A549 (cell line): ENCODE measurements around the gene POLR3GL. TPM values are rescaled to one million over a fixed set of nuclear protein-coding genes. Genes with fewer than 3 reads are reported as not detected.

ENCODE experiments used
- ATAC-seq, 2 experiments: fragments of 200-7000 bp in 1 of 2; fragments of >200 bp in 1 of 2; cut with Nextera tagmentation in 1 of 2; cut with Tn5 transposase in 1 of 2; 3 replicates each; pipeline versions ENCODE4 v1.8.0 to v1.9.1; 2018 to 2020; ENCODE audit warnings: mild to moderate bottlenecking in 1 of 2, moderate library complexity in 1 of 2
- CTCF ChIA-PET: fragments of 300-600 bp; sonication (Branson Sonifier 250); formaldehyde crosslinking; extraction: SDS; loops from one replicate; lab custom pipeline; 2021; ENCODE audit warnings: antibody characterized with exemption, inconsistent platforms; lab: Yijun Ruan, JAX
- POLR2A ChIA-PET: fragments of 350-600 bp; formaldehyde crosslinking; extraction: SDS; loops from one replicate; lab custom pipeline; 2021; ENCODE audit warnings: antibody characterized with exemption, inconsistent platforms; lab: Yijun Ruan, JAX
- DNase-seq, 2 experiments: peaks; one replicate each; pipeline versions ENCODE4 v3.0.0 to v3.0.0-alpha.2; 2011 to 2016; ENCODE audit warnings: low read depth in 1 of 2, low spot score in 1 of 2
- FAIRE-seq: peaks from 2 replicates; lab custom pipeline; 2011; peaks lifted over from hg19 to GRCh38; lab: Jason Lieb, UNC
- H3K27ac ChIP-seq, 2 experiments: fragments of >200 bp; sonication (Bioruptor Twin); formaldehyde crosslinking; 3 replicates each; pipeline ENCODE4 v1.5.1; 2016 to 2017
- H3K4me1 ChIP-seq: fragments of >200 bp; sonication (Bioruptor Twin); formaldehyde crosslinking; 3 replicates; pipeline ENCODE4 v1.6.1; 2016
- H3K4me2 ChIP-seq: fragments of >200 bp; sonication (Bioruptor Twin); formaldehyde crosslinking; 3 replicates; pipeline ENCODE4 v1.6.1; 2016
- H3K4me3 ChIP-seq: fragments of >200 bp; sonication (Bioruptor Twin); formaldehyde crosslinking; 3 replicates; pipeline ENCODE4 v1.5.1; 2016
- H3K9me3 ChIP-seq: fragments of >200 bp; sonication (Bioruptor Twin); formaldehyde crosslinking; 3 replicates; pipeline ENCODE4 v1.6.1; 2016
- CHD4 ChIP-seq: fragments of 200-600 bp; sonication (generic); IDR thresholded peaks from 2 replicates; pipeline ENCODE4 v1.6.1; 2016; ENCODE audit warnings: antibody characterized with exemption, mild to moderate bottlenecking, borderline replicate concordance
- EHF ChIP-seq: fragments of 250-450 bp; sonication (Bioruptor Pico); IDR thresholded peaks from 2 replicates; pipeline ENCODE4 v1.5.0; 2020; ENCODE audit warnings: mild to moderate bottlenecking
- EHMT2 ChIP-seq: fragments of 200-600 bp; sonication (generic); IDR thresholded peaks from 2 replicates; pipeline ENCODE4 v1.6.1; 2016; ENCODE audit warnings: antibody characterized with exemption, low read depth, mild to moderate bottlenecking, moderate library complexity
- EP300 ChIP-seq, 2 experiments: fragments of >200 bp; sonication (Bioruptor Twin); formaldehyde crosslinking; IDR thresholded peaks; 2 replicates in 1 of 2; 3 replicates in 1 of 2; pipeline ENCODE4 v1.6.1; 2016 to 2017
- FOSL2 ChIP-seq, 2 experiments: fragments of 450-650 bp in 1 of 2; fragments of >200 bp in 1 of 2; sonication (Bioruptor Twin) in 1 of 2; formaldehyde crosslinking; IDR thresholded peaks; 2 replicates each; pipeline versions ENCODE4 v1.5.0 to v1.6.1; 2016 to 2020; ENCODE audit warnings: mild to moderate bottlenecking in 1 of 2, moderate library complexity in 1 of 2
- GATA3 ChIP-seq: IDR thresholded peaks from 2 replicates; pipeline ENCODE4 v1.6.1; 2012; ENCODE audit warnings: borderline replicate concordance
- HEYL ChIP-seq: fragments of 250-450 bp; sonication (Bioruptor Pico); IDR thresholded peaks from 2 replicates; pipeline ENCODE4 v1.8.0; 2021; ENCODE audit warnings: mild to moderate bottlenecking, moderate library complexity
- HOXA7 ChIP-seq: fragments of 250-450 bp; sonication (Bioruptor Pico); IDR thresholded peaks from 2 replicates; pipeline ENCODE4 v1.5.0; 2020; ENCODE audit warnings: mild to moderate bottlenecking, moderate library complexity
- HOXB13 ChIP-seq: fragments of 250-450 bp; sonication (Bioruptor Pico); IDR thresholded peaks from 2 replicates; pipeline ENCODE4 v1.5.0; 2020; ENCODE audit warnings: low read depth, mild to moderate bottlenecking, moderate library complexity
- JUN ChIP-seq, 2 experiments: fragments of >200 bp; sonication (Bioruptor Twin); formaldehyde crosslinking; IDR thresholded peaks; 2 replicates in 1 of 2; 3 replicates in 1 of 2; pipeline ENCODE4 v1.6.1; 2016 to 2017
- JUNB ChIP-seq: fragments of >200 bp; sonication (Bioruptor Twin); formaldehyde crosslinking; IDR thresholded peaks from 2 replicates; pipeline ENCODE4 v1.6.1; 2016
- MYC ChIP-seq: IDR thresholded peaks from 2 replicates; pipeline ENCODE4 v1.6.1; 2012; ENCODE audit warnings: mild to moderate bottlenecking, inconsistent platforms, low read length, improper control_type of control experiment, borderline replicate concordance
- NFE2L2 ChIP-seq: fragments of 150-350 bp; conservative IDR thresholded peaks from 2 replicates; pipeline ENCODE4 v1.6.1; 2014; ENCODE audit warnings: low read length
- NPAS2 ChIP-seq: fragments of 250-450 bp; sonication (Bioruptor Pico); IDR thresholded peaks from 2 replicates; pipeline ENCODE4 v1.8.0; 2022; ENCODE audit warnings: mild to moderate bottlenecking, moderate library complexity, borderline replicate concordance
- NR3C1 ChIP-seq: fragments of >200 bp; sonication (Bioruptor Twin); formaldehyde crosslinking; IDR thresholded peaks from 3 replicates; pipeline ENCODE4 v1.6.1; 2017
- PHF8 ChIP-seq: fragments of 200-600 bp; sonication (generic); IDR thresholded peaks from 2 replicates; pipeline ENCODE4 v1.6.1; 2016; ENCODE audit warnings: low read depth, mild to moderate bottlenecking, antibody characterized with exemption, moderate library complexity, borderline replicate concordance
- POLR2AphosphoS2 ChIP-seq: conservative IDR thresholded peaks from 2 replicates; pipeline ENCODE4 v1.6.1; 2012; ENCODE audit warnings: low read length, improper control_type of control experiment, inconsistent platforms
- RAD21 ChIP-seq, 2 experiments: fragments of >200 bp in 1 of 2; sonication (Bioruptor Twin) in 1 of 2; formaldehyde crosslinking in 1 of 2; IDR thresholded peaks in 1 of 2; conservative IDR thresholded peaks in 1 of 2; 2 replicates in 1 of 2; 3 replicates in 1 of 2; pipeline ENCODE4 v1.6.1; 2012 to 2018; ENCODE audit warnings: inconsistent platforms in 1 of 2
- SMC3 ChIP-seq: fragments of >200 bp; sonication (Bioruptor Twin); formaldehyde crosslinking; IDR thresholded peaks from 3 replicates; pipeline ENCODE4 v1.6.1; 2018; ENCODE audit warnings: inconsistent platforms
- ZFP36 ChIP-seq: fragments of 450-650 bp; IDR thresholded peaks from 2 replicates; pipeline ENCODE4 v1.6.1; 2014; ENCODE audit warnings: borderline replicate concordance; ENCODE audit not compliant: partially characterized antibody
- ZNF302 ChIP-seq: fragments of 250-450 bp; sonication (Bioruptor Pico); IDR thresholded peaks from 2 replicates; pipeline ENCODE4 v1.9.0; 2021; ENCODE audit warnings: inconsistent platforms, mild to moderate bottlenecking, moderate library complexity
- WGBS: methylation state at CpG from one replicate; pipeline ENCODE4 v1.1.6; 2017; ENCODE audit errors: missing lambda C conversion rate; 5-methylcytosine and 5-hydroxymethylcytosine counted together
- polyA plus RNA-seq, 4 experiments: library from polyadenylated mRNA; depleted of rRNA in 3 of 4; stranded (reverse); fragments of >200 nt; fragmentation: RNase III in 1 of 4; extraction: RNeasy Plus Mini Kit Qiagen cat#74134 plus additional on column Dnase treatment in 1 of 4; gene quantifications; 2 replicates in 3 of 4; 3 replicates in 1 of 4; pipeline ENCODE4 v1.2.3, GENCODE V29; 2011 to 2017
- TF ChIP-seq, protein P1 (sequence below): IDR thresholded peaks from 2 replicates; pipeline ENCODE4 v1.6.1; 2012
- TF ChIP-seq, protein P2 (sequence below): fragments of 450-650 bp; IDR thresholded peaks from 2 replicates; pipeline ENCODE4 v1.6.1; 2014; ENCODE audit warnings: antibody characterized with exemption
- TF ChIP-seq, protein P3 (sequence below): fragments of 250-450 bp; sonication (Bioruptor Pico); IDR thresholded peaks from 2 replicates; pipeline ENCODE4 v1.5.0; 2021; ENCODE audit warnings: mild to moderate bottlenecking, moderate library complexity, borderline replicate concordance
- TF ChIP-seq, protein P4 (sequence below): fragments of 200-600 bp; sonication (generic); IDR thresholded peaks from 2 replicates; pipeline ENCODE4 v1.6.1; 2016; ENCODE audit warnings: antibody characterized with exemption, mild to moderate bottlenecking, moderate library complexity

POLR3GL gene
- polyA plus RNA-seq, 2 of the 4 experiments (the other 2 are of a cell fraction) = 12.6 to 15.7 TPM

DNA sequence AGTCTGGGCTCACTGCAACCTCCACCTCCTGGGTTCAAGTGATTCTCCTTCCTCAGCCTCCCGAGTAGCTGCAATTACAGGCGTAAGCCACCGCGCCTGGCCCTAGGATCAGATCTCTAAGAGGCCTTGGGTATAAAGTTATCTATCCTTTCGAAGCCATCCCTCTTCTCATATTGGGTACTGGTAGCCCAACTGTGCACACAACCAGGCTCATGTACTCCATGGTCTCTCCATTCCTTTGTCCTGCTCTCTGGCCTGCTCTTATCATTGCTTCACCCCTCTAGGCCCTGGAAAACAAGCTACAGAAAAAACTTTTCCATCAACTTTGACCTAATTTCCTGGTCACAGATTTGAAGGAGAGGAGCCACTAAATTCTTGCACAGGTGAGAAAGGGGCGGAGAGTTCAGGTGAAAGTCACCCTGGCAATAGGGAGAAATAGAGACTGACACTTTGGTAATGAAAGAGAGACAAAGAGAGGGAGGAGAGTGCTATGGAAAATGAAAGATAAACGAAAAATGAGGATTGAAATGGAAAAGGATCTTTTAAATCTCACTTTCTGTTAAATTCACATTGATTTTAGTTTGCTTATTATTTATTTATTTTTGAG is 25.9 kb downstream of the POLR3GL start:
- peaks cover 9% of the 10 kb centered on the region; the same call in 2 of the 3 replicates for H3K4me1 ChIP-seq
- no peak for ATAC-seq
- H3K4me3 ChIP-seq = no peak overlapping the region
- 73% methylated on average over 7 of the region's 7 CpGs for WGBS
- ChIA-PET CTCF (interaction anchor here (0.8 to 24.2 kb wide), 5 partner anchors 11 to 99 kb away, joined by 3 to 566 read pairs (median 3); partner anchors contain the start of gene HJV), POLR2A (no interaction called here)
- H3K27ac ChIP-seq = no peak overlapping the region
- H3K9me3 ChIP-seq = no peaks in the 10 kb centered on the region
- DNase-seq = no peak
- H3K4me2 ChIP-seq = no peak overlapping the region
- TF ChIP-seq SMC3 = no peak
- no peak for TF ChIP-seq ZFP36
- no peak for TF ChIP-seq EHMT2
- TF ChIP-seq, protein P1, sequence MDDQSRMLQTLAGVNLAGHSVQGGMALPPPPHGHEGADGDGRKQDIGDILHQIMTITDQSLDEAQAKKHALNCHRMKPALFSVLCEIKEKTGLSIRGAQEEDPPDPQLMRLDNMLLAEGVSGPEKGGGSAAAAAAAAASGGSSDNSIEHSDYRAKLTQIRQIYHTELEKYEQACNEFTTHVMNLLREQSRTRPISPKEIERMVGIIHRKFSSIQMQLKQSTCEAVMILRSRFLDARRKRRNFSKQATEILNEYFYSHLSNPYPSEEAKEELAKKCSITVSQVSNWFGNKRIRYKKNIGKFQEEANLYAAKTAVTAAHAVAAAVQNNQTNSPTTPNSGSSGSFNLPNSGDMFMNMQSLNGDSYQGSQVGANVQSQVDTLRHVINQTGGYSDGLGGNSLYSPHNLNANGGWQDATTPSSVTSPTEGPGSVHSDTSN = no peak
- no peak for TF ChIP-seq EHF
- TF ChIP-seq, protein P2, sequence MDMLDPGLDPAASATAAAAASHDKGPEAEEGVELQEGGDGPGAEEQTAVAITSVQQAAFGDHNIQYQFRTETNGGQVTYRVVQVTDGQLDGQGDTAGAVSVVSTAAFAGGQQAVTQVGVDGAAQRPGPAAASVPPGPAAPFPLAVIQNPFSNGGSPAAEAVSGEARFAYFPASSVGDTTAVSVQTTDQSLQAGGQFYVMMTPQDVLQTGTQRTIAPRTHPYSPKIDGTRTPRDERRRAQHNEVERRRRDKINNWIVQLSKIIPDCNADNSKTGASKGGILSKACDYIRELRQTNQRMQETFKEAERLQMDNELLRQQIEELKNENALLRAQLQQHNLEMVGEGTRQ = no peak
- no peak for TF ChIP-seq POLR2AphosphoS2
- TF ChIP-seq CHD4 = no peak
- FAIRE-seq = no peak

DNA sequence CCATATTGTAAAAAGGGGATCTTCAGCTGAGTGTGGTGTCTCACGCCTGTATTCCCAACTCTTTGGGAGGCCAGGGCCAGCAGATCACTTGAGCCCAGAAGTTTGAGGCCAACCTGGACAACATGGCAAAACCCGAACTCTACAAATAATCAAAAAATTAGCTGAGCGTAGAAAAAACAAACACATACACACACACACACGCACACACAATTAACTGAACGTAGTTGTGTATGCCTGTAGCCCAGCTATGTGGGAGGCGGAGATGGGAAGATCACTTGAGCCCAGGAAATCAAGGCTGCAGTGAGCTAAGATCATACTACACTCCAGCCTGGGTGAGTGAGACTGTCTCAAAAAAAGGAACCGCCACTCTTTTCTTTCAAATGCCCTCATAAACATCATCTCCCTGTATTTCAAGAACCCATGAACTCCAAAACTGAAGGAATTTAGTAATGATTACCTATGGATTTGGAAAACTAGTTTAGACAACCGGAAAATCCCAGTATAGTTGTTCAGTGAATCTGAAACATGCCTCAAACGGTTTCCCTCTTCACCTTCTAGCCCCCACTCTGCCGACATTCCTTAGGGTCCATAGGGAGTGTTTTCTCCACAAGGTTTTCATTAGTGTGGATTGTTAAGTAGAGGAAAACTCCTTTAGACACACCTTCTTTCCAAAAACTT is 27.4 kb downstream of the POLR3GL start:
- H3K27ac ChIP-seq = no peak overlapping the region
- DNase-seq (no peak), ATAC-seq (no peak), FAIRE-seq (no peak)
- no peak for TF ChIP-seq PHF8
- TF ChIP-seq HOXA7 = no peak
- TF ChIP-seq, protein P3, sequence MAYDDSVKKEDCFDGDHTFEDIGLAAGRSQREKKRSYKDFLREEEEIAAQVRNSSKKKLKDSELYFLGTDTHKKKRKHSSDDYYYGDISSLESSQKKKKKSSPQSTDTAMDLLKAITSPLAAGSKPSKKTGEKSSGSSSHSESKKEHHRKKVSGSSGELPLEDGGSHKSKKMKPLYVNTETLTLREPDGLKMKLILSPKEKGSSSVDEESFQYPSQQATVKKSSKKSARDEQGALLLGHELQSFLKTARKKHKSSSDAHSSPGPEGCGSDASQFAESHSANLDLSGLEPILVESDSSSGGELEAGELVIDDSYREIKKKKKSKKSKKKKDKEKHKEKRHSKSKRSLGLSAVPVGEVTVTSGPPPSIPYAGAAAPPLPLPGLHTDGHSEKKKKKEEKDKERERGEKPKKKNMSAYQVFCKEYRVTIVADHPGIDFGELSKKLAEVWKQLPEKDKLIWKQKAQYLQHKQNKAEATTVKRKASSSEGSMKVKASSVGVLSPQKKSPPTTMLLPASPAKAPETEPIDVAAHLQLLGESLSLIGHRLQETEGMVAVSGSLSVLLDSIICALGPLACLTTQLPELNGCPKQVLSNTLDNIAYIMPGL (CRISPR knock-in tag) = no peak
- TF ChIP-seq HOXB13 (CRISPR knock-in tag) = no peak
- no peak for TF ChIP-seq JUN (IDR thresholded peaks at IDR 0.05)
- no peak for TF ChIP-seq HEYL (CRISPR knock-in tag)
- no peak for TF ChIP-seq JUNB
- no peak for TF ChIP-seq EHMT2
- peaks cover 3% of the 10 kb centered on the region; the same call in 1 of the 3 replicates for H3K4me1 ChIP-seq
- ChIA-PET POLR2A (no interaction called here), CTCF (interaction anchor here (0.8 to 24.2 kb wide), 5 partner anchors 13 to 146 kb away, joined by 3 to 566 read pairs (median 4); partner anchors contain the start of genes HJV and NUDT17)
- H3K4me2 ChIP-seq = no peak overlapping the region
- no peak overlapping the region for H3K4me3 ChIP-seq
- no peaks in the 10 kb centered on the region for H3K9me3 ChIP-seq
- 78% methylated on average over 10 of the region's 10 CpGs for WGBS

DNA sequence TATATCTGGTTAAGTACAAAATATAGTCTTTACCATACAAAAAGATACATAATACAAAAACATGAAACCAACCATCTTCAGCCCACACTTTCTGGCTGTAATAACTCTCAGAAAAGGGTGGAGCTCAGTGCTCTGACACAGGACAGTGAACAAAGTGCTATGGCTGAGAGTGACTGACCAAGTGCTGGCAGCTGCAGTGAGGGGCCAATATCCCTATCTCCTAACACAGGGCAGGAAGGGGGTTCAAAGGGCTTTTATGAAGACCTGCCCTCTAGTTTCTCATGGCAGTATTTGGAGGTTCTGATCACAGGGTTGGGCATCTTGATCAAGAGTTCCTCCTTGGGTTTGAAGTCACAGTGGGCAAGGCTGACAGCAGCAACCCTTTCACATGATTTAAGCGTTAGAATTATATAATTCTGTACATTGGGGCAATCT is 28.0 kb downstream of the POLR3GL start:
- Histone ChIP-seq H3K4me3 (no peak overlapping the region), H3K9me3 (no peaks in the 10 kb centered on the region), H3K27ac (no peak overlapping the region), H3K4me1 (peaks cover 3% of the 10 kb centered on the region; the same call in 1 of the 3 replicates), H3K4me2 (no peak overlapping the region)
- ATAC-seq = no peak
- DNase-seq = no peak
- ChIA-PET CTCF (interaction anchor here (0.8 to 24.2 kb wide), 3 partner anchors 13 to 78 kb away, joined by 4 to 566 read pairs (median 148); partner anchors contain the start of gene HJV), POLR2A (no interaction called here)
- WGBS = 35% methylated on average over 1 of the region's 1 CpG
- FAIRE-seq = no peak
- TF ChIP-seq GATA3 (no peak), NPAS2 (CRISPR knock-in tag) (no peak), EHF (no peak), MYC (no peak), ZNF302 (no peak), FOSL2 (IDR thresholded peaks at IDR 0.05) (no peak), FOSL2 (CRISPR knock-in tag; IDR thresholded peaks at IDR 0.05) (no peak), EP300 (IDR thresholded peaks at IDR 0.05) (no peak), NR3C1 (no peak), NFE2L2 (no peak), RAD21 (conservative IDR thresholded peaks at IDR 0.05 in 1 of 2, IDR thresholded peaks at IDR 0.05 in 1 of 2) (no peak)
- TF ChIP-seq, protein P4, sequence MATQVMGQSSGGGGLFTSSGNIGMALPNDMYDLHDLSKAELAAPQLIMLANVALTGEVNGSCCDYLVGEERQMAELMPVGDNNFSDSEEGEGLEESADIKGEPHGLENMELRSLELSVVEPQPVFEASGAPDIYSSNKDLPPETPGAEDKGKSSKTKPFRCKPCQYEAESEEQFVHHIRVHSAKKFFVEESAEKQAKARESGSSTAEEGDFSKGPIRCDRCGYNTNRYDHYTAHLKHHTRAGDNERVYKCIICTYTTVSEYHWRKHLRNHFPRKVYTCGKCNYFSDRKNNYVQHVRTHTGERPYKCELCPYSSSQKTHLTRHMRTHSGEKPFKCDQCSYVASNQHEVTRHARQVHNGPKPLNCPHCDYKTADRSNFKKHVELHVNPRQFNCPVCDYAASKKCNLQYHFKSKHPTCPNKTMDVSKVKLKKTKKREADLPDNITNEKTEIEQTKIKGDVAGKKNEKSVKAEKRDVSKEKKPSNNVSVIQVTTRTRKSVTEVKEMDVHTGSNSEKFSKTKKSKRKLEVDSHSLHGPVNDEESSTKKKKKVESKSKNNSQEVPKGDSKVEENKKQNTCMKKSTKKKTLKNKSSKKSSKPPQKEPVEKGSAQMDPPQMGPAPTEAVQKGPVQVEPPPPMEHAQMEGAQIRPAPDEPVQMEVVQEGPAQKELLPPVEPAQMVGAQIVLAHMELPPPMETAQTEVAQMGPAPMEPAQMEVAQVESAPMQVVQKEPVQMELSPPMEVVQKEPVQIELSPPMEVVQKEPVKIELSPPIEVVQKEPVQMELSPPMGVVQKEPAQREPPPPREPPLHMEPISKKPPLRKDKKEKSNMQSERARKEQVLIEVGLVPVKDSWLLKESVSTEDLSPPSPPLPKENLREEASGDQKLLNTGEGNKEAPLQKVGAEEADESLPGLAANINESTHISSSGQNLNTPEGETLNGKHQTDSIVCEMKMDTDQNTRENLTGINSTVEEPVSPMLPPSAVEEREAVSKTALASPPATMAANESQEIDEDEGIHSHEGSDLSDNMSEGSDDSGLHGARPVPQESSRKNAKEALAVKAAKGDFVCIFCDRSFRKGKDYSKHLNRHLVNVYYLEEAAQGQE = no peak
